ENCODE data around the gene CCSER2.

Gene CCSER2

DNA sequence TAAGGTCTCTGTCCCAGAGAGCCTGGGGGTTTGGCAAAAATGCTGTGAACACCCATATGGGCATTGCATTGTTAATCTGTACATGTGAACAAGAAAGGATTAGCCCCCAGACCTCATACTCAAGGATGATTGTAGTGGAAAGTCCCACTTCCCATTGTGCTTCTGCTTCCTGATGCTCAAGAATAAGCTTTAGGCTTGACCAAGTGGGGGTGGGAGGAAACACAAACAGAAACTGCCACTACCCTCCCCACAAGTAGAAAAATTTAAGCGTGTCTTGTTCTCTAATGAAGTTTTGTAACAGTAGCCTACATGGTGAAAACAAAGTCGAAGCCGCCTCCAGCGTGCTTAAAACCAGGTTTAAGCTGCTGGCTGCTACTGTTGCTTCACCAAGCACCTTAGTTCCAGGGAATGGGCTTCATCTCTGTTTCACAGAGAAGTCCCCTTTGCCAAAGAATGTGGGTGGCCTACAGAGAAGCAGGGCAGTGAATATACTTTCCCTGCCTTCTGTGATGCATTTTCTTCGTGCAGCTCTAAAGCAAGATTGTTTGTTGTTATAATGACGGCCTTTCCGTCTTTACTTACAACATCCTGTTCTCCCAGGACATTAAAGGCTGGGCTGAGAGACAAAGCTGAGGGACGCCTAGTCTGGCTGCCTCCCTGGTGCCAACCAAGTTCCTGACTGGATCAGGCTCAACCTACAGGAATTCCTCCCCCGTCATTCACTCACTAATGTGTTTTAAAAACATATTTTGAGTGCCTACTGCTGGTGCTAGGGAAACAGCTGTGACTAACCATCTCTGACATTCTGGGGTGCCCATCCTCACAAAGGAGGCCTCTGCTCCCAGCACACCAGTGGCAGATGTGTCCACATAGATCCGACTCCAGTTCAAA is 32.1 kb upstream of the CCSER2 start:
- ATAC-seq, result peak; percentile 43
- TF ChIP-seq, protein P1, sequence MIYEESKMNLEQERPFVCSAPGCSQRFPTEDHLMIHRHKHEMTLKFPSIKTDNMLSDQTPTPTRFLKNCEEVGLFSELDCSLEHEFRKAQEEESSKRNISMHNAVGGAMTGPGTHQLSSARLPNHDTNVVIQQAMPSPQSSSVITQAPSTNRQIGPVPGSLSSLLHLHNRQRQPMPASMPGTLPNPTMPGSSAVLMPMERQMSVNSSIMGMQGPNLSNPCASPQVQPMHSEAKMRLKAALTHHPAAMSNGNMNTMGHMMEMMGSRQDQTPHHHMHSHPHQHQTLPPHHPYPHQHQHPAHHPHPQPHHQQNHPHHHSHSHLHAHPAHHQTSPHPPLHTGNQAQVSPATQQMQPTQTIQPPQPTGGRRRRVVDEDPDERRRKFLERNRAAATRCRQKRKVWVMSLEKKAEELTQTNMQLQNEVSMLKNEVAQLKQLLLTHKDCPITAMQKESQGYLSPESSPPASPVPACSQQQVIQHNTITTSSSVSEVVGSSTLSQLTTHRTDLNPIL (CRISPR knock-in tag; IDR thresholded peaks at IDR 0.05; ENCODE audit: low read depth), result no peak
- 0 out of 2 replicates have a peak, but pooled peaks have one; percentile 13 for TF ChIP-seq ISL1 (CRISPR knock-in tag; IDR thresholded peaks at IDR 0.05)
- no peak for TF ChIP-seq GLIS3 (CRISPR knock-in tag; IDR thresholded peaks at IDR 0.05)

- TF ChIP-seq ARNTL (CRISPR knock-in tag; IDR thresholded peaks at IDR 0.05; ENCODE audit: borderline replicate concordance, low read depth), result no peak
- TF ChIP-seq ESRRG (CRISPR knock-in tag; IDR thresholded peaks at IDR 0.05), result no peak
- no peak for TF ChIP-seq ZFP3 (CRISPR knock-in tag; IDR thresholded peaks at IDR 0.05)
- no peak for TF ChIP-seq ZC3H10 (CRISPR knock-in tag; IDR thresholded peaks at IDR 0.05)
- TF ChIP-seq ISL1 (CRISPR knock-in tag; IDR thresholded peaks at IDR 0.05), result no peak
- TF ChIP-seq BACH2 (CRISPR knock-in tag; IDR thresholded peaks at IDR 0.05; ENCODE audit: borderline replicate concordance), result no peak
- no peak for TF ChIP-seq ZNF8 (CRISPR knock-in tag; IDR thresholded peaks at IDR 0.05)
- TF ChIP-seq, protein P2, sequence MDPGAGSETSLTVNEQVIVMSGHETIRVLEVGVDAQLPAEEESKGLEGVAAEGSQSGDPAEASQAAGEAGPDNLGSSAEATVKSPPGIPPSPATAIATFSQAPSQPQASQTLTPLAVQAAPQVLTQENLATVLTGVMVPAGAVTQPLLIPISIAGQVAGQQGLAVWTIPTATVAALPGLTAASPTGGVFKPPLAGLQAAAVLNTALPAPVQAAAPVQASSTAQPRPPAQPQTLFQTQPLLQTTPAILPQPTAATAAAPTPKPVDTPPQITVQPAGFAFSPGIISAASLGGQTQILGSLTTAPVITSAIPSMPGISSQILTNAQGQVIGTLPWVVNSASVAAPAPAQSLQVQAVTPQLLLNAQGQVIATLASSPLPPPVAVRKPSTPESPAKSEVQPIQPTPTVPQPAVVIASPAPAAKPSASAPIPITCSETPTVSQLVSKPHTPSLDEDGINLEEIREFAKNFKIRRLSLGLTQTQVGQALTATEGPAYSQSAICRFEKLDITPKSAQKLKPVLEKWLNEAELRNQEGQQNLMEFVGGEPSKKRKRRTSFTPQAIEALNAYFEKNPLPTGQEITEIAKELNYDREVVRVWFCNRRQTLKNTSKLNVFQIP (CRISPR knock-in tag; IDR thresholded peaks at IDR 0.05; ENCODE audit: borderline replicate concordance, low read depth), result no peak
- TF ChIP-seq, protein P3, sequence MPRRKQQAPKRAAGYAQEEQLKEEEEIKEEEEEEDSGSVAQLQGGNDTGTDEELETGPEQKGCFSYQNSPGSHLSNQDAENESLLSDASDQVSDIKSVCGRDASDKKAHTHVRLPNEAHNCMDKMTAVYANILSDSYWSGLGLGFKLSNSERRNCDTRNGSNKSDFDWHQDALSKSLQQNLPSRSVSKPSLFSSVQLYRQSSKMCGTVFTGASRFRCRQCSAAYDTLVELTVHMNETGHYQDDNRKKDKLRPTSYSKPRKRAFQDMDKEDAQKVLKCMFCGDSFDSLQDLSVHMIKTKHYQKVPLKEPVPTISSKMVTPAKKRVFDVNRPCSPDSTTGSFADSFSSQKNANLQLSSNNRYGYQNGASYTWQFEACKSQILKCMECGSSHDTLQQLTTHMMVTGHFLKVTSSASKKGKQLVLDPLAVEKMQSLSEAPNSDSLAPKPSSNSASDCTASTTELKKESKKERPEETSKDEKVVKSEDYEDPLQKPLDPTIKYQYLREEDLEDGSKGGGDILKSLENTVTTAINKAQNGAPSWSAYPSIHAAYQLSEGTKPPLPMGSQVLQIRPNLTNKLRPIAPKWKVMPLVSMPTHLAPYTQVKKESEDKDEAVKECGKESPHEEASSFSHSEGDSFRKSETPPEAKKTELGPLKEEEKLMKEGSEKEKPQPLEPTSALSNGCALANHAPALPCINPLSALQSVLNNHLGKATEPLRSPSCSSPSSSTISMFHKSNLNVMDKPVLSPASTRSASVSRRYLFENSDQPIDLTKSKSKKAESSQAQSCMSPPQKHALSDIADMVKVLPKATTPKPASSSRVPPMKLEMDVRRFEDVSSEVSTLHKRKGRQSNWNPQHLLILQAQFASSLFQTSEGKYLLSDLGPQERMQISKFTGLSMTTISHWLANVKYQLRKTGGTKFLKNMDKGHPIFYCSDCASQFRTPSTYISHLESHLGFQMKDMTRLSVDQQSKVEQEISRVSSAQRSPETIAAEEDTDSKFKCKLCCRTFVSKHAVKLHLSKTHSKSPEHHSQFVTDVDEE (CRISPR knock-in tag; IDR thresholded peaks at IDR 0.05), result no peak
- TF ChIP-seq, protein P4, sequence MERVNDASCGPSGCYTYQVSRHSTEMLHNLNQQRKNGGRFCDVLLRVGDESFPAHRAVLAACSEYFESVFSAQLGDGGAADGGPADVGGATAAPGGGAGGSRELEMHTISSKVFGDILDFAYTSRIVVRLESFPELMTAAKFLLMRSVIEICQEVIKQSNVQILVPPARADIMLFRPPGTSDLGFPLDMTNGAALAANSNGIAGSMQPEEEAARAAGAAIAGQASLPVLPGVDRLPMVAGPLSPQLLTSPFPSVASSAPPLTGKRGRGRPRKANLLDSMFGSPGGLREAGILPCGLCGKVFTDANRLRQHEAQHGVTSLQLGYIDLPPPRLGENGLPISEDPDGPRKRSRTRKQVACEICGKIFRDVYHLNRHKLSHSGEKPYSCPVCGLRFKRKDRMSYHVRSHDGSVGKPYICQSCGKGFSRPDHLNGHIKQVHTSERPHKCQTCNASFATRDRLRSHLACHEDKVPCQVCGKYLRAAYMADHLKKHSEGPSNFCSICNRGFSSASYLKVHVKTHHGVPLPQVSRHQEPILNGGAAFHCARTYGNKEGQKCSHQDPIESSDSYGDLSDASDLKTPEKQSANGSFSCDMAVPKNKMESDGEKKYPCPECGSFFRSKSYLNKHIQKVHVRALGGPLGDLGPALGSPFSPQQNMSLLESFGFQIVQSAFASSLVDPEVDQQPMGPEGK (CRISPR knock-in tag; IDR thresholded peaks at IDR 0.05; ENCODE audit: borderline replicate concordance), result no peak
- no peak for TF ChIP-seq TOX (CRISPR knock-in tag; IDR thresholded peaks at IDR 0.05; ENCODE audit: borderline replicate concordance)
- TF ChIP-seq TCF4 (CRISPR knock-in tag; IDR thresholded peaks at IDR 0.05; ENCODE audit: borderline replicate concordance), result no peak
- no peak for TF ChIP-seq ZNF70 (CRISPR knock-in tag; IDR thresholded peaks at IDR 0.05)
- no peak for TF ChIP-seq PPARA (CRISPR knock-in tag; IDR thresholded peaks at IDR 0.05; ENCODE audit: borderline replicate concordance)
- no peak for TF ChIP-seq SNAI2 (CRISPR knock-in tag; IDR thresholded peaks at IDR 0.05)
- no peak for ATAC-seq
Measured at GRCh38 chr10:84298057-84298456, 30.3 kb upstream of the CCSER2 start.

GRCh38 chr10:84302223-84302622 is 26.2 kb upstream of the CCSER2 start:
- no peak for TF ChIP-seq ZNF70 (CRISPR knock-in tag; IDR thresholded peaks at IDR 0.05)
- no peak for TF ChIP-seq OSR1 (CRISPR knock-in tag; IDR thresholded peaks at IDR 0.05)
- TF ChIP-seq ZNF565 (CRISPR knock-in tag; conservative IDR thresholded peaks at IDR 0.05; ENCODE audit: low read depth), result no peak
- no peak for TF ChIP-seq ESRRG (CRISPR knock-in tag; IDR thresholded peaks at IDR 0.05)
- TF ChIP-seq ARNTL (CRISPR knock-in tag; IDR thresholded peaks at IDR 0.05; ENCODE audit: borderline replicate concordance, low read depth), result no peak
- TF ChIP-seq, protein P2 (CRISPR knock-in tag; IDR thresholded peaks at IDR 0.05; ENCODE audit: borderline replicate concordance, low read depth), result no peak
- TF ChIP-seq CSDC2 (CRISPR knock-in tag; IDR thresholded peaks at IDR 0.05), result no peak
- no peak for TF ChIP-seq GLIS3 (CRISPR knock-in tag; IDR thresholded peaks at IDR 0.05)
- TF ChIP-seq ZNF8 (CRISPR knock-in tag; IDR thresholded peaks at IDR 0.05), result no peak
- no peak for TF ChIP-seq SNAI2 (CRISPR knock-in tag; IDR thresholded peaks at IDR 0.05)
- TF ChIP-seq BACH2 (CRISPR knock-in tag; IDR thresholded peaks at IDR 0.05; ENCODE audit: borderline replicate concordance), result no peak
- TF ChIP-seq, protein P4 (CRISPR knock-in tag; IDR thresholded peaks at IDR 0.05; ENCODE audit: borderline replicate concordance), result no peak
- no peak for TF ChIP-seq ZFP3 (CRISPR knock-in tag; IDR thresholded peaks at IDR 0.05)
- no peak for TF ChIP-seq ZC3H10 (CRISPR knock-in tag; IDR thresholded peaks at IDR 0.05)
- TF ChIP-seq ISL1 (CRISPR knock-in tag; IDR thresholded peaks at IDR 0.05), result no peak
- no peak for TF ChIP-seq PPARA (CRISPR knock-in tag; IDR thresholded peaks at IDR 0.05; ENCODE audit: borderline replicate concordance)
- no peak for TF ChIP-seq RARB (CRISPR knock-in tag; IDR thresholded peaks at IDR 0.05)
- TF ChIP-seq TCF4 (CRISPR knock-in tag; IDR thresholded peaks at IDR 0.05; ENCODE audit: borderline replicate concordance), result no peak
- TF ChIP-seq, protein P1 (CRISPR knock-in tag; IDR thresholded peaks at IDR 0.05; ENCODE audit: low read depth), result no peak
- no peak for ATAC-seq

Measured in SK-N-SH treated with all-trans-retinoic acid at 6 μM for 48 hours (cell line).